ENCODE measurements around the gene GRK6. TPM values are rescaled to one million over a fixed set of nuclear protein-coding genes. Genes with fewer than 3 reads are reported as not detected.

Gene GRK6
- total RNA-seq, 1 experiment from 2014 or later, result 82.3 TPM

DNA sequence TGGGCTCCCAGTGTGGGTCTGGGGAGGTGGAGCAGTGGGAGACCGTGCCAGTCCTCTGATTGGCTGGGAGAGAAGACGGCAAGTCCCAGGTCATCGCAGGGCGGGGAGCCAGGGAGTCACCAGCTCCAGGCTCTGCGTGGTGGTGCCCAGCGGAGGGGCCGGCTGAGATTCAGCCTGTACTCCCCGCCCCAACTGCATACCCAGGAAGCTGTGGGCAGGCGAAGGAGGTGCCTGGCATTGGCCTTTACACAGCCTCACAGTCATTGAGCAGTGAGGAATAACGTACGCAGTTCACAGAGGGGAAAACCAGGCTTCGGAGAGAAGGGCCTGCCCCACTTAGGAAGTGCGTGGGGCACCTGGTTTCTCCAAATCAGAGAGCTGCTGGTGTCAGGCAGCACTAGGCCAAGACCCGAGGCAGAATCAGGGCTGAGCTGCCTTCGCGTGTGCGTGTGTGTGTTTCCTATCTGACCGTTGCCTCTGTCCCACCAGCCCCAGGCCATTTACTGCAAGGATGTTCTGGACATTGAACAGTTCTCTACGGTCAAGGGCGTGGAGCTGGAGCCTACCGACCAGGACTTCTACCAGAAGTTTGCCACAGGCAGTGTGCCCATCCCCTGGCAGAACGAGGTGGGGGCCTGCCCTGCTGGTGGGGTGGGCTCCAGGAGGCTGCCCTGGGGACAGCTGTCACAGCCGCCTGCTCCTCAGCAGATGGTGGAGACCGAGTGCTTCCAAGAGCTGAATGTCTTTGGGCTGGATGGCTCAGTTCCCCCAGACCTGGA lies 13.9 kb downstream of the GRK6 start:
- Histone ChIP-seq H3K36me3 (ENCODE audit: low read depth) (no peaks in the 10 kb centered on the region; the same call in 1 of the 2 replicates), H3K9me2 (ENCODE audit: insufficient read depth) (no peaks in the 10 kb centered on the region), H3K9me3 (ENCODE audit: insufficient read depth, low read depth) (no peaks in the 10 kb centered on the region), H3K4me3 (no peak overlapping the region), H3K4me1 (replicated peaks; ENCODE audit: insufficient read depth) (no peaks in the 10 kb centered on the region), H2AFZ (no peak overlapping the region), H4K20me1 (ENCODE audit: insufficient read depth) (peaks cover 14% of the 10 kb centered on the region), H3K27me3 (ENCODE audit: insufficient read depth, low read depth) (no peaks in the 10 kb centered on the region), H3K27ac (no peak overlapping the region), H3K79me2 (ENCODE audit: low read depth) (peaks cover 8% of the 10 kb centered on the region), H3F3A (ENCODE audit: insufficient read depth, low read depth) (peaks cover 61% of the 10 kb centered on the region), H3K4me2 (no peak overlapping the region)
- peak in 1 of 2 experiments; percentile 30 for DNase-seq
- BruUV-seq (replicated peaks), result no TSS peak
- POLR2A ChIA-PET (ENCODE audit: unreplicated experiment), result no interaction called here
- CTCF ChIA-PET, result no interaction called here
- TF ChIP-seq EZH2 (IDR thresholded peaks at IDR 0.05; ENCODE audit: low read depth) (no peak), CTCF (conservative IDR thresholded peaks at IDR 0.05) (no peak)
- intact Hi-C loops (cut with micrococcal nuclease; ENCODE audit: unreplicated experiment), result no loop called here

- no TSS peak for BruUV-seq (replicated peaks)
- 0 out of 2 replicates have a peak, but pooled peaks cover 3% of the 10 kb centered on the region for H3K4me1 ChIP-seq (replicated peaks; ENCODE audit: insufficient read depth)
- no peaks in the 10 kb centered on the region for H3K9me3 ChIP-seq (ENCODE audit: insufficient read depth, low read depth)
- TF ChIP-seq EZH2 (IDR thresholded peaks at IDR 0.05; ENCODE audit: low read depth) (no peak), CTCF (conservative IDR thresholded peaks at IDR 0.05) (no peak)
- peaks cover 66% of the 10 kb centered on the region for H3F3A ChIP-seq (ENCODE audit: insufficient read depth, low read depth)
- H3K9me2 ChIP-seq (ENCODE audit: insufficient read depth), result no peaks in the 10 kb centered on the region
- H4K20me1 ChIP-seq (ENCODE audit: insufficient read depth), result peaks cover 20% of the 10 kb centered on the region
- DNase-seq, result no peak
- H3K27me3 ChIP-seq (ENCODE audit: insufficient read depth, low read depth), result no peaks in the 10 kb centered on the region
- no peak overlapping the region for H3K4me2 ChIP-seq
- H3K79me2 ChIP-seq (ENCODE audit: low read depth), result peaks cover 16% of the 10 kb centered on the region
- ChIA-PET CTCF (no interaction called here), POLR2A (ENCODE audit: unreplicated experiment) (no interaction called here)
- H2AFZ ChIP-seq, result no peak overlapping the region
- intact Hi-C loops (cut with micrococcal nuclease; ENCODE audit: unreplicated experiment), result no loop called here
- no peak overlapping the region for H3K27ac ChIP-seq
- no peak overlapping the region for H3K4me3 ChIP-seq
- H3K36me3 ChIP-seq (ENCODE audit: low read depth), result no peaks in the 10 kb centered on the region; the same call in 1 of the 2 replicates
Observed at GRCh38 chr5:177440990-177441780, 14.7 kb downstream of the GRK6 start.

- no peaks in the 10 kb centered on the region for H3K9me2 ChIP-seq (ENCODE audit: insufficient read depth)
- H3K27ac ChIP-seq, result no peak overlapping the region
- POLR2A ChIA-PET (ENCODE audit: unreplicated experiment), result no interaction called here
- peaks cover 58% of the 10 kb centered on the region for H3F3A ChIP-seq (ENCODE audit: insufficient read depth, low read depth)
- intact Hi-C loops (cut with micrococcal nuclease; ENCODE audit: unreplicated experiment), result no loop called here
- no TSS peak for BruUV-seq (replicated peaks)
- no peaks in the 10 kb centered on the region for H3K27me3 ChIP-seq (ENCODE audit: insufficient read depth, low read depth)
- DNase-seq, result peak in 1 of 2 experiments; percentile 1
- CTCF ChIA-PET, result no interaction called here
- TF ChIP-seq EZH2 (IDR thresholded peaks at IDR 0.05; ENCODE audit: low read depth), result no peak
- no peak for TF ChIP-seq CTCF (conservative IDR thresholded peaks at IDR 0.05)
- H3K4me3 ChIP-seq, result no peak overlapping the region
- no peaks in the 10 kb centered on the region; the same call in 1 of the 2 replicates for H3K36me3 ChIP-seq (ENCODE audit: low read depth)
- 0 out of 2 replicates have a peak, but pooled peaks cover 4% of the 10 kb centered on the region for H3K4me1 ChIP-seq (replicated peaks; ENCODE audit: insufficient read depth)
- no peak overlapping the region for H3K4me2 ChIP-seq
- H3K79me2 ChIP-seq (ENCODE audit: low read depth), result peaks cover 19% of the 10 kb centered on the region
- H3K9me3 ChIP-seq (ENCODE audit: insufficient read depth, low read depth), result no peaks in the 10 kb centered on the region
- peaks cover 22% of the 10 kb centered on the region for H4K20me1 ChIP-seq (ENCODE audit: insufficient read depth)
- H2AFZ ChIP-seq, result no peak overlapping the region
Observed at GRCh38 chr5:177442066-177442826, 15.8 kb downstream of the GRK6 start.
